Lower leg skin (tissue), 3 donors: ENCODE results near the gene KCNJ9.

Source experiments
- POLR2A ChIP-seq, 2 donors: fragments of 450-650 bp; IDR thresholded peaks; one replicate each; pipeline ENCODE4 v1.6.1; 2016 to 2017; ENCODE audit warnings: antibody characterized with exemption in 2 of 2, mild to moderate bottlenecking in 1 of 2, moderate library complexity in 1 of 2
- TF ChIP-seq, protein P1 (sequence below), 3 donors: fragments of 450-650 bp; IDR thresholded peaks; one replicate each; pipeline ENCODE4 v1.5.1; 2016; ENCODE audit warnings: antibody characterized with exemption in 3 of 3, mild to moderate bottlenecking in 3 of 3, moderate library complexity in 2 of 3

DNA sequence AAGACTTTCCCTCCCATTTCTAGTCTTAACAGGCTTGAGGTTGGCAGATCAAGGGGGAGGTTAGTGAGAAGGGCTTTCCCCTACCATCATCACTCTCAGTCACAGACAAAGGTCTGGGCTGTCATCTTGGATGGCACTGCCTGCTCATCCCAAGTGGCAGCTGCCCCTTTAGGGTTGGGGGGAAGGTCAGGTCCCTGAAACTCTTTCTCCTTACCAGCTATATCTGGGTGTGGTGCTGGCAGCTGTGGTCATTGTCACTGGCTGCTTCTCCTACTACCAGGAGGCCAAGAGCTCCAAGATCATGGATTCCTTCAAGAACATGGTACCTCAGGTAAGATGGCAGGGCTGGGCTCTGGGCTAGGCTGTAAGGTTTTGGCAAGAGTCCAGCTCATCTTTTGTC lies 42.4 kb downstream of the KCNJ9 start:
- TF ChIP-seq, protein P1, sequence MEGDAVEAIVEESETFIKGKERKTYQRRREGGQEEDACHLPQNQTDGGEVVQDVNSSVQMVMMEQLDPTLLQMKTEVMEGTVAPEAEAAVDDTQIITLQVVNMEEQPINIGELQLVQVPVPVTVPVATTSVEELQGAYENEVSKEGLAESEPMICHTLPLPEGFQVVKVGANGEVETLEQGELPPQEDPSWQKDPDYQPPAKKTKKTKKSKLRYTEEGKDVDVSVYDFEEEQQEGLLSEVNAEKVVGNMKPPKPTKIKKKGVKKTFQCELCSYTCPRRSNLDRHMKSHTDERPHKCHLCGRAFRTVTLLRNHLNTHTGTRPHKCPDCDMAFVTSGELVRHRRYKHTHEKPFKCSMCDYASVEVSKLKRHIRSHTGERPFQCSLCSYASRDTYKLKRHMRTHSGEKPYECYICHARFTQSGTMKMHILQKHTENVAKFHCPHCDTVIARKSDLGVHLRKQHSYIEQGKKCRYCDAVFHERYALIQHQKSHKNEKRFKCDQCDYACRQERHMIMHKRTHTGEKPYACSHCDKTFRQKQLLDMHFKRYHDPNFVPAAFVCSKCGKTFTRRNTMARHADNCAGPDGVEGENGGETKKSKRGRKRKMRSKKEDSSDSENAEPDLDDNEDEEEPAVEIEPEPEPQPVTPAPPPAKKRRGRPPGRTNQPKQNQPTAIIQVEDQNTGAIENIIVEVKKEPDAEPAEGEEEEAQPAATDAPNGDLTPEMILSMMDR (IDR thresholded peaks at IDR 0.05): no peak
- no peak for TF ChIP-seq POLR2A (IDR thresholded peaks at IDR 0.05)
